ENCODE measurements around the gene NACC2. TPM values are rescaled to one million over a fixed set of nuclear protein-coding genes. Genes with fewer than 3 reads are reported as not detected.

NACC2 gene
- total RNA-seq, 4 donors from 2014 or later = 22.9 to 37.6 (median 24.8) TPM

DNA sequence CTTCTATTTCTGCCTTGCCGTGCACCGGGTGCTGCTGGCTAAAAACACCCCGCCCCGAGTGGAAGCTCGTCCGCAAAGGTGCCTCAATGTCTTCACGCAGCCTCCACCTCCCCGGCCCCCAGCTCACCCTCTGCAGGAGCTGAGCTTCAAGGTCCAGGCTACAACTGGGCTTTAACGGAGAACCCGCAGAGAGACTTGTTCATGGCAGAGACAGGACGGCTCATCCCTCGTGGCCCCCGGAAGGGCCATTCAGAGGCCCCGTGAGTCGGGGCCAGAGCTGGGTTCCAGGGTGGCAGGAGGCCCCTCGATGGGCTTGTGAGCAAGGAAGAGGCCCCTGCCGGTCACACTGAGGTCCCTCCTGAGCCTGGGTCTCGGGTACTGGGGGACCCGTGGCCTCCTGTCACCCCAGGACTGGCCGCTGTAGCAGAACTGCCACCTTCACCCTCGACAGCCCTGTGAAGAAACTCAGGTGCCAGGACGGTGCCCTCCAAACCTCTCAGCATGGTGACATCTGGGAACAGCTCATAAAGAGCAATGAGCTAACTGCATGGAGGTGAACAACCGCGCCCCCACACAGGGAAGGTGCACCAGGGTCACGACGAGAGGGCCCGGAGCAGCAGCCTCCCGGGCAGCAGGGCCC is 75.9 kb downstream of the NACC2 start:
- no peak for ATAC-seq (ENCODE audit: low FRiP score)

DNA sequence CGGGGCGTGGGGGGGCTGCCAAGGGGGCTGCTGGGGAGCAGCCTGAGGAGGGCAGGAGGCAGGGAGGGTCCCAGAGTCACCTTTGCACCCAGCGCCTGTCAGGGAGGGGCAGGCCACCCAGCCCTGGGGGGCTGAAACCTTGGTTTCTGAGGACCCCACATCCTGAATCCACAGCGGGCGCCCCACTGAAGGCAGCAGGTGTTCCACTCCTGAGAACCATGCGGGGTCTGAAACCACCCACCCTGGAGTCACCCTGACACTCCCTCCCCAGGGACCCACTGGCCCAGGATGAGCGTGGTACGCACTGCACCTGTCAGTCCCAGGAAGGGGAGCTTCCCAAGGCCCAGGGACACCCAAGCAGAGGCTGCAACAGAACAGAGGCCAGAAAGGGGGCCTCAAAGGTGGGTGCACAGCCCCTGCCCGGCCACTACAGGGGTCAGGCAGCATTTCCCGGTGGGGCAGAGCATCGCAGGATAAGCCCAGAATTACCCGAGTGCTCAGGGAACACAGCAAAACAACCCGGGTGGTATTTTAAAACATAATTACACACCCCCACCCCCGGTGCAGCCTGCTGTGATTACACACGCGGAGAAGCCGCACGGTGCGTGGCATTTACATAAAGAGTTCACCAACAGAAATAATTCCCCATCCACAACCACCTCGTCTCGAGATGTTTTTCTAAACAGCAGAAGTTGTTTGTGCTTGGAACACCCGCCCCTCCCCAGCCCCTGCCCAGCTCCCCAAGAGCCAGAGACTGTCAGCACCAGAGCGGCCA is 76.6 kb downstream of the NACC2 start:
- DNase-seq (ENCODE audit: low spot score) = no peak
- ATAC-seq (ENCODE audit: low FRiP score) = no peak
- TF ChIP-seq, protein P1, sequence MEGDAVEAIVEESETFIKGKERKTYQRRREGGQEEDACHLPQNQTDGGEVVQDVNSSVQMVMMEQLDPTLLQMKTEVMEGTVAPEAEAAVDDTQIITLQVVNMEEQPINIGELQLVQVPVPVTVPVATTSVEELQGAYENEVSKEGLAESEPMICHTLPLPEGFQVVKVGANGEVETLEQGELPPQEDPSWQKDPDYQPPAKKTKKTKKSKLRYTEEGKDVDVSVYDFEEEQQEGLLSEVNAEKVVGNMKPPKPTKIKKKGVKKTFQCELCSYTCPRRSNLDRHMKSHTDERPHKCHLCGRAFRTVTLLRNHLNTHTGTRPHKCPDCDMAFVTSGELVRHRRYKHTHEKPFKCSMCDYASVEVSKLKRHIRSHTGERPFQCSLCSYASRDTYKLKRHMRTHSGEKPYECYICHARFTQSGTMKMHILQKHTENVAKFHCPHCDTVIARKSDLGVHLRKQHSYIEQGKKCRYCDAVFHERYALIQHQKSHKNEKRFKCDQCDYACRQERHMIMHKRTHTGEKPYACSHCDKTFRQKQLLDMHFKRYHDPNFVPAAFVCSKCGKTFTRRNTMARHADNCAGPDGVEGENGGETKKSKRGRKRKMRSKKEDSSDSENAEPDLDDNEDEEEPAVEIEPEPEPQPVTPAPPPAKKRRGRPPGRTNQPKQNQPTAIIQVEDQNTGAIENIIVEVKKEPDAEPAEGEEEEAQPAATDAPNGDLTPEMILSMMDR (IDR thresholded peaks at IDR 0.05) = no peak

More for the DNA sequence above, 75.9 kb downstream of the NACC2 start:
- TF ChIP-seq, protein P1 (IDR thresholded peaks at IDR 0.05) = no peak
- no peak for DNase-seq (ENCODE audit: low spot score)

DNA sequence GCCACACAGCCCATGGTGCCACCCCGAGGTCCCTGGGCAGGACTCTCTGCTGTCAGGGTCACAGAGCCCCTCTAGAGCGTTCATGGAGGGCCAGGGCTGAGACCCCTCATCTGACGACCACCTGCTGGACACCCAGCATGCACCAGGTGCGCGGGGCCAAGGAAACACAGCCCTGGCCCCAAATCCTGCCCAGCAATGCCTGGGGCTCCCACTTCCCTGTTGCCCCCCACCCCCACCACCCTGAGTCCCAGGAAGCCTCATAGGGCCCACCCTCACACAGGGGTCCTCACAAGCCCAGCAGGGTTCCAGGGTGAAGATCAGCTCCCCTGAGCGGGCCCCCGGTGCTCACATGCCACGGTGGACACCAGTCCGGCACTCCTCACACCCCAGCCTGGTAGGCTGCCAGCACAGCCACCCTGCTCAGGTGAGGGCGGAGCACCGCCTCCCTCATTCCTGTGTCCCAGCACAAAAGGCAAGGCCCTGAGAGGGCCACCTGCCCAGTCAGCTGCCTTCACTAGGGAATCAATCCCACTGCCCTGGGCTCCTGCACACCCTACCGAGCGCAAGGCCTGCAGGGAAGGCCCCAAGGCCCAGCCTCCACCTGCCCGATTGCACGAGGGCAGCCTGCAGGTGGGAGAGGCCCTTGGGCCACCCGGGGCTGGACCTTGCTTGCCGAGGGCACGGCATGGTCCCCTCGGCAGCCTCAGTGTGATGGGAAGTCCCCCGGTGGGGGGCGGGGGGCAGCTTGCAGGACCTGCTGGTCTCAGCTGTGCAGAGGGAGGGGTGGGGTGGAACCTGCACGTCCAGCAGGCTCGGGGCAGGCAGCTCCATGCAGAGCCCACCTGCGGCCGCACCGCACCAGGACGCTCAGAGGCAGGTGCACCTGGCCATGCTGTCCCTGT is 77.5 kb downstream of the NACC2 start:
- DNase-seq (ENCODE audit: low spot score) (no peak), ATAC-seq (ENCODE audit: low FRiP score) (no peak)
- TF ChIP-seq, protein P1 (IDR thresholded peaks at IDR 0.05) = no peak

DNA sequence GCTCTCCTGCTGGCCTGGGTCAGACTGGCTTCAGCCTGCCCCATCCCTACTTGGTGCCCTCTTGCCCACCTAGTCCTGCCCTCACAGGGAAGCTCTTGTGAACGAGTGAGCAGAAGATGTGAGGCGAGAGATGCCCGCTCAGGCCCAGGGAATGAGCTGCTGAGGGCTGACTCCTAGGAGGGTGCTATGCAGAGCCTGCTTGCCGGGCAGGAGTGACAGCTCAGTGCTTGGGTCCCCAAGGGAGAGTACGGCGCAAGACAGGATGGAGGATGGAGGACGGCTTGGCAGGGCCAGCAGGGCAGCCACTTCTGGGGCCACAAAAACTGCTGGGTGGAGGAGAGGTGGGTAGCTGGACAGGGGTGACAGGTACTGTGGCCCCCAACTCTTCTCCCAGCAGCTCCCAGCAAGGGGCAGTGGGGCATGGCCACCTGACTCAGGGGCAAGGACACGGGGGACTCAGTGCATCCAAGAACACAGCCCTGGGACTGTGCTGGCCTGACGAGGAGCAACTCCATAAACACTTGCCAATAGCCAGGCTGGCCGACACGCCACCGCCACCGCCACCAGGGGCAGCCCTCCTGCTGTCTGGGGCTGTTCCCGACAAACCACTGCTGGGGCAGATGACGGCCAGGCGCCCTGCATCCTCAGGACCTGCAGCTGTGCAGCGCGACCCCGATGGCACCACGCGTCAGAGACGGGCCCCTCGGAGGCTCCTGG is 78.4 kb downstream of the NACC2 start:
- DNase-seq (ENCODE audit: low spot score) (no peak), ATAC-seq (ENCODE audit: low FRiP score) (no peak)
- TF ChIP-seq, protein P1 (IDR thresholded peaks at IDR 0.05) = no peak

DNA sequence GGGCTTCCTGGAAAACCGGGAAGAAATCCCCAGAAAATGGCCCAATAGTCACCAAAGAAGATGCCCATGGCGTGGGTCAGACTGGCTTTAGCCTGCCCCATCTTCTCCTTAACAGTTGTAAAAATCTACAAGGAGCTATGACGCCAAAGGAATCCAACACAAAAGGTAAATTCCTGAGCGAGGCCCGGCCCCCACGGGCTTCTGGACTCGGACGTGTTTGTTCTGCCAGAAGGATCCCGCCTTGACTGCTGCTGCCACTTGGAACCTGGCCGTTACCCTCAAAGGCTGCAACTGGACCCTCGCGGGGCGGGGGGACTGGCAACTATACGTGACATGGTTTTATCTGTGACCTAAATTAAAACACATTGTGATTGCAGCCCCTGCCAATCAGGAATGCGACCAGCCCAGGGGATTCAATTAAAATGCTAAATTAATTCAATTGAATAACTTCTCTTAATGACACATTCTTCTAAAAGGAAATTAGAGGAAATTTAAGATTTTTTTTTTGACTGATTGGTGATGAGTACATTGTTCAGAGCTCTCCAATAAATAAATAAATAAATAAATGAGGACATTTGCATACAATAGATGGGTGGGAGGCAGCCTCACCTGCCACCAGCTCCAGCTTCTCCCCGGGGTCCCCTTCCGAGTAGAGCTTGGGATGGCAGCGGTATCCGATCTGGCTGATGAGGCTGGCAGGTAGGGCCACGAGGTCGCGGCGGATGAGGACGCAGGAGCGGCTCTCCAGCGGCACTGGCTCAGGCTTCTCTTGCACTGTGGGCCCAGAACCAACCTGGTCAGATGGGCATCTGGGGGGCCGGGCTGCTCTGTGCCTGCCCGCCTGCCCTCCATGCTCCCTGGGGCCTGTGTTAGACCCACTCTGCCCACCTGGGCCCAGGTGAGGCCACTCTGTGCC is 79.2 kb downstream of the NACC2 start:
- DNase-seq (ENCODE audit: low spot score) (no peak), ATAC-seq (ENCODE audit: low FRiP score) (no peak)
- TF ChIP-seq, protein P1 (IDR thresholded peaks at IDR 0.05) = no peak

All from omental fat pad (tissue), 4 donors.